LHCN-M2 (cell line): ENCODE data around the gene TMEM215. TPM values are rescaled to one million over a fixed set of nuclear protein-coding genes. Genes with fewer than 3 reads are reported as not detected.

ENCODE experiments used
- DNase-seq: peaks from one replicate; pipeline ENCODE4 v3.0.0-alpha.2; 2012; ENCODE audit warnings: low read depth
- total RNA-seq: library from RNA; depleted of rRNA; stranded (reverse); fragments of >200 nt; gene quantifications from 2 replicates; pipeline ENCODE4 v1.2.3, GENCODE V29; 2014; rRNA removed

The TMEM215 gene
- total RNA-seq, 1 experiment from 2014 or later = not detected

DNA sequence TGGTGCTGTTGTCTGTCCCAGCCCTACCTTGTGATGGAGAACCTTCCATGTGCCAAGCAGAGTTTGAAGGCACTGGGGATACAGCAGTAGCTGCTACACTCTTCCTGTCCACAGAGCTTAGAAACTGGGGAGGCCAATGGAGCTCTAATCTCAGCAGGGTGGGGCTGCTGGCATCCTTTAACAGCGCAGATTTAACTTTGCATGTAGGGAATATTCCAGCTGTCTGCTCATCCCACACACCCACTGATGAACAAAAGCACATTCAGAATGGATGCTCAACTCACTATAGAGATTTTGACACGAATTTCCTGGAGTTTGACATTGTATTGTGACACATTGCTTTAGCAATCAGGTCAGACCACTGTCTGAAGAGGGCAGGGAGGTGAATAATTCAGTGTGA is 49.0 kb downstream of the TMEM215 start:
- DNase-seq = no peak

Other genes with a start within 250 kb of the TMEM215 start
- 4.4 and 5.1 TPM in 2 replicates for gene SMIM27, start 231.2 kb upstream of the TMEM215 start, total RNA-seq
- 30.3 and 30.7 TPM in 2 replicates for gene TOPORS, start 231.0 kb upstream of the TMEM215 start, total RNA-seq
- 59.9 and 76.2 TPM in 2 replicates for gene NDUFB6, start 210.4 kb upstream of the TMEM215 start, total RNA-seq
- gene TAF1L, start 147.9 kb upstream of the TMEM215 start, total RNA-seq = not detected in 2 replicates
- gene APTX, start 218.1 kb downstream of the TMEM215 start, total RNA-seq = 39.0 and 43.7 TPM in 2 replicates
- gene DNAJA1, start 241.7 kb downstream of the TMEM215 start, total RNA-seq = 179 and 196 TPM in 2 replicates